Measurements from ENCODE around the gene BIN2.
"Not testable (repeated sequence)": the region's sequence is repeated elsewhere in the genome, so short reads cannot be mapped to it uniquely, and the experiment has no call there.

Gene BIN2

GRCh38 chr12:51318846-51319599, 5.0 kb downstream of the BIN2 start:
- no peak overlapping the region for H3K4me3 ChIP-seq (ENCODE audit: low read depth, low read length)
- no peak for TF ChIP-seq CTCF (IDR thresholded peaks at IDR 0.05; ENCODE audit: low read depth, low read length, missing control alignments)
- DNase-seq (ENCODE audit: low read depth) = peak; percentile 61

- not testable (repeated sequence) for DNase-seq (ENCODE audit: low read depth); H3K4me3 ChIP-seq (ENCODE audit: low read depth, low read length)
Measured at GRCh38 chr12:51318057-51318806, 5.7 kb downstream of the BIN2 start.

GRCh38 chr12:51311389-51311788, 12.6 kb downstream of the BIN2 start:
- no peak for DNase-seq (ENCODE audit: low read depth)
- H3K4me3 ChIP-seq (ENCODE audit: low read depth, low read length) = no peak overlapping the region
- TF ChIP-seq CTCF (IDR thresholded peaks at IDR 0.05; ENCODE audit: low read depth, low read length, missing control alignments) = no peak

GRCh38 chr12:51307655-51308593, 16.1 kb downstream of the BIN2 start:
- no peak for DNase-seq (ENCODE audit: low read depth)
- no peak for TF ChIP-seq CTCF (IDR thresholded peaks at IDR 0.05; ENCODE audit: low read depth, low read length, missing control alignments)
- H3K4me3 ChIP-seq (ENCODE audit: low read depth, low read length) = no peak overlapping the region

- DNase-seq (ENCODE audit: low read depth) = no peak
- H3K4me3 ChIP-seq (ENCODE audit: low read depth, low read length) = no peak overlapping the region
- no peak for TF ChIP-seq CTCF (IDR thresholded peaks at IDR 0.05; ENCODE audit: low read depth, low read length, missing control alignments)
Measured at GRCh38 chr12:51306507-51306906, 17.5 kb downstream of the BIN2 start.

GRCh38 chr12:51300768-51301167, 23.2 kb downstream of the BIN2 start:
- H3K4me3 ChIP-seq (ENCODE audit: low read depth, low read length); DNase-seq (ENCODE audit: low read depth): not testable (repeated sequence)

GRCh38 chr12:51295651-51296050, 28.3 kb downstream of the BIN2 start:
- no peak for DNase-seq (ENCODE audit: low read depth)
- no peak overlapping the region for H3K4me3 ChIP-seq (ENCODE audit: low read depth, low read length)
- no peak for TF ChIP-seq CTCF (IDR thresholded peaks at IDR 0.05; ENCODE audit: low read depth, low read length, missing control alignments)

GRCh38 chr12:51294097-51294496, 29.9 kb downstream of the BIN2 start:
- DNase-seq (ENCODE audit: low read depth) = not testable (repeated sequence)

More at GRCh38 chr12:51294097-51294496, 29.9 kb downstream of the BIN2 start:
- H3K4me3 ChIP-seq (ENCODE audit: low read depth, low read length) = not testable (repeated sequence)
